ENCODE measurements around the gene MIOX.
A peak's percentile ranks its signal among the peaks of the same experiment; 100 is the strongest.

The MIOX gene

GRCh38 chr22:50473855-50474671, 12.6 kb upstream of the MIOX start:
- H3K4me3 ChIP-seq (ENCODE audit: low read depth, low read length), result peak overlapping the region; percentile 57
- peak; percentile 49 for DNase-seq (ENCODE audit: low read depth, low spot score)
- in situ Hi-C loops (cut with HindIII; ENCODE audit: low sequenced_read_pairs), result no loop called here
- no peak for TF ChIP-seq CTCF (IDR thresholded peaks at IDR 0.05; ENCODE audit: low read depth, low read length)

- peak; percentile 85 for DNase-seq (ENCODE audit: low read depth, low spot score)
- no peak for TF ChIP-seq CTCF (IDR thresholded peaks at IDR 0.05; ENCODE audit: low read depth, low read length)
- H3K4me3 ChIP-seq (ENCODE audit: low read depth, low read length), result peak within 1 kb of the TSS; percentile 57
- in situ Hi-C loops (cut with HindIII; ENCODE audit: low sequenced_read_pairs), result no loop called here
Observed at GRCh38 chr22:50474710-50475651, 11.7 kb upstream of the MIOX start, which contains the start of gene SBF1. TSS of gene SBF1 (minus strand) at chr22:50475035. CDS start at chr22:50474840, 195 bp downstream.

GRCh38 chr22:50475652-50476002, 11.0 kb upstream of the MIOX start:
- no peak for TF ChIP-seq CTCF (IDR thresholded peaks at IDR 0.05; ENCODE audit: low read depth, low read length)
- in situ Hi-C loops (cut with HindIII; ENCODE audit: low sequenced_read_pairs), result no loop called here
- H3K4me3 ChIP-seq (ENCODE audit: low read depth, low read length), result no peak overlapping the region

GRCh38 chr22:50476868-50477267, 9.8 kb upstream of the MIOX start:
- in situ Hi-C loops (cut with HindIII; ENCODE audit: low sequenced_read_pairs), result no loop called here
- TF ChIP-seq CTCF (IDR thresholded peaks at IDR 0.05; ENCODE audit: low read depth, low read length), result no peak
- H3K4me3 ChIP-seq (ENCODE audit: low read depth, low read length), result no peak overlapping the region
- DNase-seq (ENCODE audit: low read depth, low spot score), result no peak

More at GRCh38 chr22:50475652-50476002, 11.0 kb upstream of the MIOX start:
- DNase-seq (ENCODE audit: low read depth, low spot score), result no peak

- in situ Hi-C loops (cut with HindIII; ENCODE audit: low sequenced_read_pairs), result no loop called here
- no peak for DNase-seq (ENCODE audit: low read depth, low spot score)
- H3K4me3 ChIP-seq (ENCODE audit: low read depth, low read length), result no peak overlapping the region
- no peak for TF ChIP-seq CTCF (IDR thresholded peaks at IDR 0.05; ENCODE audit: low read depth, low read length)
Observed at GRCh38 chr22:50477923-50478322, 8.7 kb upstream of the MIOX start.

GRCh38 chr22:50479721-50480120, 6.9 kb upstream of the MIOX start:
- no peak for DNase-seq (ENCODE audit: low read depth, low spot score)
- TF ChIP-seq CTCF (IDR thresholded peaks at IDR 0.05; ENCODE audit: low read depth, low read length), result no peak
- no peak overlapping the region for H3K4me3 ChIP-seq (ENCODE audit: low read depth, low read length)
- in situ Hi-C loops (cut with HindIII; ENCODE audit: low sequenced_read_pairs), result no loop called here
